HepG2 (cell line): ENCODE measurements around the gene ATOH7. TPM values are rescaled to one million over a fixed set of nuclear protein-coding genes. Genes with fewer than 3 reads are reported as not detected.

Experiments
- ATAC-seq: fragments of 200-7000 bp; cut with Tn5 transposase; 3 replicates; pipeline ENCODE4 v1.9.1; 2020; ENCODE audit warnings: mild to moderate bottlenecking, moderate library complexity
- BruUV-seq: library from RNA; stranded (reverse); fragments of 400-500 nt; replicated peaks from 2 replicates; lab custom pipeline; 2021; lab: Mats Ljungman, UMichigan
- CTCF ChIA-PET: fragments of 300-600 bp; formaldehyde crosslinking; extraction: SDS; loops from one replicate; lab custom pipeline; 2021; ENCODE audit warnings: low total read pairs, inconsistent platforms, low intra/inter-chr PET ratio; lab: Yijun Ruan, JAX
- POLR2A ChIA-PET: fragments of 350-600 bp; sonication (Branson Sonifier 250); formaldehyde crosslinking; loops from one replicate; lab custom pipeline; 2020; ENCODE audit warnings: antibody characterized with exemption, inconsistent platforms; lab: Yijun Ruan, JAX
- DNase-seq: peaks from one replicate; pipeline ENCODE4 v3.0.0-alpha.2; 2015; ENCODE audit warnings: low spot score
- FAIRE-seq: peaks from 3 replicates; lab custom pipeline; 2011; peaks lifted over from hg19 to GRCh38; lab: Jason Lieb, UNC
- H2AFZ ChIP-seq: one replicate; pipeline ENCODE4 v1.6.1; 2011; ENCODE audit warnings: low read length, inconsistent platforms
- H3K27ac ChIP-seq: fragments of 300-600 bp; 3 replicates; pipeline ENCODE4 v1.8.0; 2011; ENCODE audit warnings: mixed run types, mild to moderate bottlenecking, mixed read lengths, low read length, inconsistent platforms; ENCODE audit not compliant: insufficient read depth; ENCODE audit errors: extremely low read length
- H3K27me3 ChIP-seq, 2 experiments: fragments of 200-600 bp in 1 of 2; 2 replicates in 1 of 2; 3 replicates in 1 of 2; pipeline versions ENCODE4 v1.6.0 to v1.8.0; 2011; ENCODE audit warnings: low read length in 2 of 2, mild to moderate bottlenecking in 2 of 2, moderate library complexity in 2 of 2, inconsistent platforms in 1 of 2; ENCODE audit not compliant: insufficient read depth in 2 of 2, control insufficient read depth in 1 of 2
- H3K36me3 ChIP-seq, 2 experiments: fragments of 200-600 bp in 1 of 2; replicated peaks in 1 of 2; 2 replicates in 1 of 2; 3 replicates in 1 of 2; pipeline versions ENCODE4 v1.5.1 to v1.8.0; 2011; ENCODE audit warnings: low read length in 2 of 2, inconsistent platforms in 1 of 2; ENCODE audit not compliant: insufficient read depth in 2 of 2, control insufficient read depth in 1 of 2
- H3K4me1 ChIP-seq: 2 replicates; pipeline ENCODE4 v1.5.1; 2012; ENCODE audit warnings: low read length, inconsistent platforms; ENCODE audit not compliant: insufficient read depth
- H3K4me2 ChIP-seq: 2 replicates; pipeline ENCODE4 v1.6.0; 2011; ENCODE audit warnings: low read depth, low read length, inconsistent platforms
- H3K4me3 ChIP-seq, 3 experiments: fragments of 200-600 bp in 1 of 3; sonication (generic), shearing (Covaris generic) in 1 of 3; replicated peaks in 1 of 3; 2 replicates each; pipeline ENCODE4 v1.5.1; 2011 to 2016; ENCODE audit warnings: low read length in 3 of 3, inconsistent platforms in 2 of 3, low read depth in 2 of 3, mild to moderate bottlenecking in 2 of 3, control low read depth in 1 of 3, mixed read lengths in 1 of 3; ENCODE audit not compliant: insufficient read depth in 1 of 3
- H3K79me2 ChIP-seq: one replicate; pipeline ENCODE4 v1.6.1; 2011; ENCODE audit warnings: low read length, inconsistent platforms; ENCODE audit not compliant: insufficient read depth
- H3K9ac ChIP-seq: 2 replicates; pipeline ENCODE4 v1.6.0; 2011; ENCODE audit warnings: mild to moderate bottlenecking, low read depth, low read length, inconsistent platforms; ENCODE audit not compliant: insufficient read depth
- H3K9me3 ChIP-seq: 2 replicates; pipeline ENCODE4 v1.5.1; 2012; ENCODE audit warnings: mild to moderate bottlenecking, low read length
- H4K20me1 ChIP-seq: 2 replicates; pipeline ENCODE4 v1.6.0; 2011; ENCODE audit warnings: inconsistent platforms, mild to moderate bottlenecking, low read length, moderate library complexity; ENCODE audit not compliant: insufficient read depth
- EEA1 ChIP-seq: sonication (generic); formaldehyde crosslinking; IDR thresholded peaks from 2 replicates; pipeline ENCODE4 v1.5.1; 2020; ENCODE audit warnings: mild to moderate bottlenecking, missing genetic modification reagents, borderline replicate concordance
- FOXM1 ChIP-seq: sonication (generic); formaldehyde crosslinking; IDR thresholded peaks from 2 replicates; pipeline ENCODE4 v1.5.0; 2020; ENCODE audit warnings: missing genetic modification reagents
- HNRNPLL ChIP-seq: fragments of 200-400 bp; formaldehyde crosslinking; IDR thresholded peaks from 2 replicates; pipeline ENCODE4 v1.6.1; 2017; ENCODE audit warnings: mild to moderate bottlenecking, low read depth, low read length; ENCODE audit not compliant: poor library complexity, severe bottlenecking
- KAT8 ChIP-seq: IDR thresholded peaks from 2 replicates; pipeline ENCODE4 v1.6.1; 2016; ENCODE audit warnings: missing genetic modification reagents, missing compliant biosample characterization
- MATR3 ChIP-seq: sonication (generic); formaldehyde crosslinking; IDR thresholded peaks from 2 replicates; pipeline ENCODE4 v1.4.0; 2020; ENCODE audit warnings: missing genetic modification reagents
- NRL ChIP-seq: sonication (generic); formaldehyde crosslinking; IDR thresholded peaks from 2 replicates; pipeline ENCODE4 v1.5.0; 2020; ENCODE audit warnings: missing genetic modification reagents, mild to moderate bottlenecking, moderate library complexity, borderline replicate concordance
- RBM22 ChIP-seq: fragments of 200-400 bp; formaldehyde crosslinking; optimal IDR thresholded peaks from 2 replicates; pipeline ENCODE3; 2017; ENCODE audit warnings: mild to moderate bottlenecking, low read length, moderate library complexity
- TCF7L2 ChIP-seq: IDR thresholded peaks from 2 replicates; pipeline ENCODE4 v1.6.1; 2011; ENCODE audit warnings: mild to moderate bottlenecking, low read depth, low read length, moderate library complexity
- ZNF17 ChIP-seq: sonication (generic); formaldehyde crosslinking; IDR thresholded peaks from 2 replicates; pipeline ENCODE4 v1.5.0; 2020; ENCODE audit warnings: mild to moderate bottlenecking, missing genetic modification reagents
- ZNF281 ChIP-seq: sonication (generic); formaldehyde crosslinking; IDR thresholded peaks from 2 replicates; pipeline ENCODE4 v1.4.0; 2020; ENCODE audit warnings: missing genetic modification reagents, borderline replicate concordance
- ZNF292 ChIP-seq: sonication (generic); formaldehyde crosslinking; IDR thresholded peaks from 2 replicates; pipeline ENCODE4 v1.8.1; 2022; ENCODE audit warnings: mild to moderate bottlenecking, low read depth, missing genetic modification reagents, borderline replicate concordance
- ZNF30 ChIP-seq: sonication (generic); formaldehyde crosslinking; IDR thresholded peaks from 2 replicates; pipeline ENCODE4 v1.5.0; 2020; ENCODE audit warnings: mild to moderate bottlenecking, missing genetic modification reagents
- ZNF333 ChIP-seq: sonication (generic); formaldehyde crosslinking; IDR thresholded peaks from 2 replicates; pipeline ENCODE4 v1.4.0; 2020; ENCODE audit warnings: mild to moderate bottlenecking, missing genetic modification reagents, borderline replicate concordance
- ZNF335 ChIP-seq: sonication (generic); formaldehyde crosslinking; IDR thresholded peaks from 2 replicates; pipeline ENCODE4 v1.4.0; 2020; ENCODE audit warnings: missing genetic modification reagents
- ZNF572 ChIP-seq: sonication (generic); formaldehyde crosslinking; IDR thresholded peaks from 2 replicates; pipeline ENCODE4 v1.5.1; 2020; ENCODE audit warnings: mild to moderate bottlenecking, missing genetic modification reagents
- ZNF678 ChIP-seq: sonication (generic); formaldehyde crosslinking; IDR thresholded peaks from 2 replicates; pipeline ENCODE4 v1.4.0; 2020; ENCODE audit warnings: mild to moderate bottlenecking, missing genetic modification reagents
- ZNF703 ChIP-seq: sonication (generic); formaldehyde crosslinking; IDR thresholded peaks from 2 replicates; pipeline ENCODE4 v1.5.1; 2020; ENCODE audit warnings: missing genetic modification reagents, mild to moderate bottlenecking, moderate library complexity, borderline replicate concordance
- ZNF770 ChIP-seq: sonication (generic); formaldehyde crosslinking; IDR thresholded peaks from 2 replicates; pipeline ENCODE4 v1.5.0; 2020; ENCODE audit warnings: mild to moderate bottlenecking, missing genetic modification reagents
- ZSCAN12 ChIP-seq: sonication (generic); formaldehyde crosslinking; IDR thresholded peaks from 2 replicates; pipeline ENCODE4 v1.9.0; 2021; ENCODE audit warnings: mild to moderate bottlenecking, missing genetic modification reagents
- WGBS: methylation state at CpG from one replicate; pipeline ENCODE4 v1.1.6; 2017; ENCODE audit warnings: low lambda C conversion rate; 5-methylcytosine and 5-hydroxymethylcytosine counted together
- in situ Hi-C: cut with HindIII; loops from 2 replicates; pipeline ENCODE4 v1.10.0; 2017; ENCODE audit warnings: low pct_unique_long_range_greater_than_20kb; ENCODE audit not compliant: extremely low pct_ligation_motif_present
- intact Hi-C: fragments of 100-400 bp; cut with micrococcal nuclease; formaldehyde crosslinking; loops from one replicate; pipeline ENCODE4 v1.10.0; 2022; ENCODE audit not compliant: unreplicated experiment
- polyA plus RNA-seq, 8 experiments: library from polyadenylated mRNA; depleted of rRNA in 3 of 8; stranded (reverse) in 7 of 8; unstranded in 1 of 8; fragments of >200 nt; fragmentation: Illumina TruSeq in 4 of 8; extraction: Trizol in 4 of 8; gene quantifications; 2 replicates each; pipeline versions ENCODE4 v1.2.1 to v1.2.3, GENCODE V29; 2011 to 2016; ENCODE audit warnings: low read depth in 4 of 8, missing spikeins in 1 of 8, mixed read lengths in 1 of 8; ENCODE audit not compliant: insufficient read depth in 1 of 8
- total RNA-seq, 5 experiments: library from RNA; depleted of rRNA; stranded (reverse); fragments of >200 nt; fragmentation: Illumina TruSeq; extraction: Trizol; gene quantifications; 2 replicates each; pipeline ENCODE4 v1.2.3, GENCODE V29; 2016; ENCODE audit warnings: low read depth in 1 of 5

The ATOH7 gene
- total and polyA plus RNA-seq, 2 of the 13 experiments (the other 11 are each of a cell fraction or from before 2014, with no cell fraction given), result 0.07 to 0.11 TPM

- Histone ChIP-seq H3K9ac (no peak overlapping the region), H3K27ac (no peak overlapping the region), H4K20me1 (no peaks in the 10 kb centered on the region), H3K9me3 (no peaks in the 10 kb centered on the region), H2AFZ (peak overlapping the region; percentile 81), H3K4me2 (peak overlapping the region; percentile 74), H3K36me3 (no peaks in the 10 kb centered on the region), H3K4me3 (peak overlapping the region in 1 of 3 experiments; percentile 60; a peak in 1 of 6 replicates), H3K4me1 (peaks cover 9% of the 10 kb centered on the region), H3K27me3 (no peaks in the 10 kb centered on the region), H3K79me2 (no peaks in the 10 kb centered on the region)
- no peak for TF ChIP-seq ZNF678 (CRISPR knock-in tag)
- no peak for TF ChIP-seq ZNF281 (CRISPR knock-in tag)
- TF ChIP-seq FOXM1, result no peak
- TF ChIP-seq ZNF335 (CRISPR knock-in tag), result no peak
- TF ChIP-seq ZNF30 (CRISPR knock-in tag), result no peak
- no peak for TF ChIP-seq ZNF333 (CRISPR knock-in tag)
- TF ChIP-seq ZNF572 (CRISPR knock-in tag), result no peak
- no peak for TF ChIP-seq ZNF703 (CRISPR knock-in tag)
- no peak for TF ChIP-seq KAT8 (CRISPR knock-in tag)
- TF ChIP-seq HNRNPLL, result no peak
- TF ChIP-seq EEA1 (CRISPR knock-in tag), result no peak
- no peak for TF ChIP-seq TCF7L2
- TF ChIP-seq ZNF292, result no peak
- no peak for TF ChIP-seq ZNF17 (CRISPR knock-in tag)
- no peak for TF ChIP-seq NRL (CRISPR knock-in tag)
- no peak for TF ChIP-seq MATR3 (CRISPR knock-in tag)
- TF ChIP-seq ZNF770 (CRISPR knock-in tag), result no peak
- no peak for TF ChIP-seq ZSCAN12
- no peak for TF ChIP-seq RBM22
- in situ Hi-C loops, result no loop called here
- CTCF ChIA-PET, result no interaction called here
- WGBS, result 14% methylated on average over 7 of the region's 7 CpGs
- POLR2A ChIA-PET, result no interaction called here
- DNase-seq (no peak), ATAC-seq (peak; percentile 74), FAIRE-seq (no peak)
- no TSS peak for BruUV-seq
- intact Hi-C loops, result loop anchor here (1.0 kb wide), 1 partner anchor 11 kb away; no protein-coding TSS in a partner anchor
Measured at GRCh38 chr10:68184546-68184945, 47.4 kb downstream of the ATOH7 start.
